HG03196 (cell line): Measurements from ENCODE around the gene PPARGC1A.

Experiments used
- ATAC-seq: cut with Tn5 transposase; IDR thresholded peaks from one replicate; pipeline ENCODE4 v1.9.1; 2021; ENCODE audit not compliant: unreplicated experiment

The PPARGC1A gene

GRCh38 chr4:23889814-23890341 is at the start of gene PPARGC1A:
Gene PPARGC1A (minus strand): TSS chr4:23890047. CDS start chr4:23889957, 90 bp downstream.
- no peak for ATAC-seq

- ATAC-seq = no peak
These were observed 48.9 kb upstream of the PPARGC1A start for GRCh38 chr4:23938796-23939195.

GRCh38 chr4:23937173-23937572 is 47.3 kb upstream of the PPARGC1A start:
- ATAC-seq = no peak

- no peak for ATAC-seq
These were observed 45.1 kb upstream of the PPARGC1A start for GRCh38 chr4:23934915-23935314.

- ATAC-seq = no peak
These were observed 44.4 kb upstream of the PPARGC1A start for GRCh38 chr4:23934223-23934622.

GRCh38 chr4:23932901-23933308 is 43.1 kb upstream of the PPARGC1A start:
- no peak for ATAC-seq

- no peak for ATAC-seq
These were observed 42.3 kb upstream of the PPARGC1A start for GRCh38 chr4:23932186-23932585.

GRCh38 chr4:23931489-23931830 is 41.6 kb upstream of the PPARGC1A start:
- no peak for ATAC-seq

- ATAC-seq = no peak
These were observed 41.1 kb upstream of the PPARGC1A start for GRCh38 chr4:23930750-23931488.

GRCh38 chr4:23929248-23929647 is 39.4 kb upstream of the PPARGC1A start:
- no peak for ATAC-seq

GRCh38 chr4:23924556-23924955 is 34.7 kb upstream of the PPARGC1A start:
- ATAC-seq = no peak

- ATAC-seq = no peak
These were observed 34.0 kb upstream of the PPARGC1A start for GRCh38 chr4:23923840-23924239.

- ATAC-seq = no peak
These were observed 33.3 kb upstream of the PPARGC1A start for GRCh38 chr4:23923141-23923540.

- ATAC-seq = no peak
These were observed 32.8 kb upstream of the PPARGC1A start for GRCh38 chr4:23922541-23923111.

- ATAC-seq = no peak
These were observed 32.2 kb upstream of the PPARGC1A start for GRCh38 chr4:23922013-23922412.

- no peak for ATAC-seq
These were observed 31.6 kb upstream of the PPARGC1A start for GRCh38 chr4:23921447-23921845.

- ATAC-seq = no peak
These were observed 31.0 kb upstream of the PPARGC1A start for GRCh38 chr4:23920716-23921446.

GRCh38 chr4:23920296-23920695 is 30.4 kb upstream of the PPARGC1A start:
- no peak for ATAC-seq

- ATAC-seq = no peak
These were observed 26.4 kb upstream of the PPARGC1A start for GRCh38 chr4:23916282-23916681.

- ATAC-seq = no peak
These were observed 25.7 kb upstream of the PPARGC1A start for GRCh38 chr4:23915459-23916132.

GRCh38 chr4:23911675-23912455 is 22.0 kb upstream of the PPARGC1A start:
- ATAC-seq = no peak
